ENCODE results near the gene RPS17.

RPS17 gene

DNA sequence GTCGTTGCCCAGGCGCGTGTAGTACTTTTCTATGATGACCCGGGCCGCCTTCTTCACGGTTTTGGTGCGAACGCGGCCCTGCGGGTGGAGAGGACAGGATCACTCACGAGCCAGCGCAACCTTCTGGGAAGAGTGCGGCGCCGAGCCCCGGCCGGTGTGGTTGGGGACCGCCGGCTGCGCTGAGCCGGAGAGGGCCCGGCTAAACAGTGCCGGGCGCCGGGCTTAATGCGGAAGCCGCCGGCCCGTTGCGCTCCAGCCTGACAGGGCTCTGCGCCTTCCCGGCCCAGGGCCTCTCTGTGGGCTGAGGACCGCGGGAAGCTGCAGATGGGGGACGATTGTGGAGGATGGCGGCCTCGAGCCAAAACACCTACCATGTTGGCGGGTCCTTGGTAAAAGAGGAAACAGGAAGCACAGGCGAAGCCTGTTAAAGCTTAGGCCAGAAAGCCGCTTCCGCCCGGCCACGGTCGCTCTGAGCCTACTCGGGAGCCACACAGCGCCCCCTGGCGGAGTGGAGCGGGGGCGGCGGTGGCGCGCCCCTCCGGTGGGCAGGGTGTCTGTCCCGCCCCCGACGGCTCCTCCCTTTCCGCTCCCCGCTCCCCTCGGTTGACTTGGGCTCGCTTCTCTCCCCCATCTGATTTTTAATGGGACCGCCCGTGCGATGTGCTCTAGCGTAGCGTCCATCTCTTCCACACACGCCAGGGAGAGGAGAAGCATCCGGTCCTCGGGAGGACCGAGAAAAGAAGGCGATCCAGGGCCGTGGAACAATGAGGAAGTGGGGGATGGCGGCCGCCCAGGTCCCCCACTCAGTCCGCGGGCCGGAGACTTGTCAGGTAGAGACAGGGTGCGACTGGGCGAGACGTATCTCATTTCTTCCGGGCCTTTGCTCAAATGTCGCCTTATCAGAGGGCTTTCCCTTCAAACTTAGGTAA lies at the start of gene RPS17:
Gene RPS17 (minus strand): TSS at position 403 of the 929 bp plus-strand sequence. CDS start 29 bp downstream, at position 374.
- DNase-seq = peak; percentile 98

DNA sequence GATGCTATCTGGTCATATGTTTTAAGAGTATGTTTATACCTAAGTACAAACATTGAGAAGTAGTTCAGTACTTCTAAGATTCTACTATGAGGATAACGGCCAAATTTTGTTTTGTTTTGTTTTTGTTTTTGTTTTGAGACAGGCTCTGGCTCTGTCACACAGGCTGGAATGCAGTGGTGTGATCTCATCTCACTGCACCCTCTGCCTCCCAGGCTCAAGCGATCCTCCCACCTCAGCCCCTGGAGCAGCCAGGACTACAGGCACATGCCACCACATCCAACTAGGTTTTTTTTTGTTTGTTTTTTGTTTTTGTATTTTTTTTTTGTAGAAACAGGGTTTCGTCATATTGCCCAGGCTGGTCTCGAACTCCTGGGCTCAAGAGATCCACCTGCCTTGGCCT lies 47.5 kb upstream of the RPS17 start:
- DNase-seq = no peak

DNA sequence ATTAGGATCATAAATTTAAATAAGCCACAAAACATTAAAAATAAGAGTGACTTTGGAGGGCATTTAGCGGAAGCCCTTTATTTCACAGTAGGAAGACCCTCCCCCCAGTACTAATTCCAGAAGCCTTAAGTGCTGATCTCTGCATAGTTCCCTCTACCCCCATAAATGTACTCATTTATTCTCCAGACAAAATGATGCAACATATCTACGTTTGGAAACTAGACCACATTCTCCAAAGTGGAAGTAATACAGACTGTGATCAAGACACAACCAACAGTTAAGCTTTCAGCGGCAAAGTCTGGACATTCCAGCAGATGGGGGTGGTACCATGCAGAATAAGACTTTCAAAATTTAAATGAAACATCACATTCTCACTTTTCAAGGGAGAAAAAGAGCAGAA lies 44.8 kb upstream of the RPS17 start:
- DNase-seq = no peak

DNA sequence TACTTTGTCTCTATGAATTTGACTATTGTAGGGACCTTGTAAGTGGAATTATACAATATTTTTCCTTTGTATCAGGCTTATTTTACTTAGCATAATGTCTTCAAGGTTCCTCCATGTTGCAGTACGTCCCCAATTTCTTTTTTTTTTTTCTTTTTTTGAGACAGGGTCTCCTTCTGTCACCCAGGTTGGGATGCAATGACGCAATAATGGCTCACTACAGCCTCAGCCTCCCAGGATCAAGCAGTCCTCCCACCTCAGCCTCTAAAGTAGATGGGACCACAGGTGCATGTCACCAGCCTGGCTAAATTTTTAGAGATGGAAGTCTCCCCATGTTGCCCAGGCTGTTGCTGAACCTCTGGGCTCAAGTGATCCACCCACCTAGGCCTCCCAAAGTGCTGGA lies 40.5 kb upstream of the RPS17 start:
- DNase-seq = no peak

DNA sequence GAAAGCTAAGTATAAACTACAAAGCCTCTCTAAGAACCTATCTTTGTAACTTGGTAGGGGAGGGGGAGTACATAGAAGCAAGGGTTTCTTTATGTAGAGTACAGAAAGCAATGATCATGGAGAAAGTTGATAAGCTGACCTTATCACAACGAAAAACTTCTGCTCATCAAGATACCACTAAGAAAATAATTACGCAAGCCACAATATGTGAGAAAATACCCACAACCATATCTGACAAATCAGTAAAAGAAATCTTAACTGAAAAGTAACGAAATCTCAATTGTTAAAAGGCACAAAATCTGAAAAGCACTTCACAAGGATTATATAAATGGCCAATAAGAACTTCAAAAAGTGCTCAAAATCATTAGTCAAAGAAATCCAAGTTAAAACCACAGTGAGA lies 35.1 kb upstream of the RPS17 start:
- DNase-seq = no peak

DNA sequence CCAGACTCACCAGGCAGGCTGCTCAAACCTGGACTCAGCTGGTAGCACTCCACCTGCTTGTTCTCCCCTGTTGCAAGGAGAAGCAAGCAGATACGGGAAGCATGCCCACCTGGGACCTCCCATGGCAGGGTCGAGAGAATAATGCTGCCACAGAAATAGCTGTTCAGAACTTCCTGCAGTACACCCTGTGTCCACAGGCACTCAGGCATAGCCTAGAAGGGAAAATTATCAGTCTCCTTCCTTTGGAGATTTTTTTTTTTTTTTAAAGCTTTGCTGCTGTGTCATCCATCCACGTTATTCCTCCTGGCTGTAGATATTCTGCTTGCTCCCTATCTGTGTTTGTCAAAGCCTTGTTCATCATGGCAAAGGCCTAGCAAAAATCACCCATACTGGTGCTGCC lies 32.7 kb upstream of the RPS17 start:
- DNase-seq = no peak

DNA sequence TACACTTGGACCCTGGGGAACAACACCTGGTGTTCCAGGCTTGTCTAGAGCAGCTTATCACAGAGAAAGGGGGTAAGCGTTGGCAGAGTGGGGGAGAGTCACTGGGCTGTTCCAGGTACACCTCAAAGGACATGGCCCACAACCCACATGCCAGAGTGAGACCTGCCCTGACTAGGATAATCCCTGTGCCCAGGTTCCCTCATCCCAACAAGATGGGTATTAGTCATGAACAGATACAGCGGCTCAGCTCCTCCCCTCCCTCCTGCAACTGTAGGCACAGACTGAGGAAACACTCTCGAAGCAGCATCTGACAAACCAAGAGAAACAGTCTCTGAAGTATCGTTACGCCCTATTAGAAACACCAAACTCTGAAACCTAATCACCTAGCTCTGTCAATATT lies 32.1 kb upstream of the RPS17 start:
- no peak for DNase-seq

DNA sequence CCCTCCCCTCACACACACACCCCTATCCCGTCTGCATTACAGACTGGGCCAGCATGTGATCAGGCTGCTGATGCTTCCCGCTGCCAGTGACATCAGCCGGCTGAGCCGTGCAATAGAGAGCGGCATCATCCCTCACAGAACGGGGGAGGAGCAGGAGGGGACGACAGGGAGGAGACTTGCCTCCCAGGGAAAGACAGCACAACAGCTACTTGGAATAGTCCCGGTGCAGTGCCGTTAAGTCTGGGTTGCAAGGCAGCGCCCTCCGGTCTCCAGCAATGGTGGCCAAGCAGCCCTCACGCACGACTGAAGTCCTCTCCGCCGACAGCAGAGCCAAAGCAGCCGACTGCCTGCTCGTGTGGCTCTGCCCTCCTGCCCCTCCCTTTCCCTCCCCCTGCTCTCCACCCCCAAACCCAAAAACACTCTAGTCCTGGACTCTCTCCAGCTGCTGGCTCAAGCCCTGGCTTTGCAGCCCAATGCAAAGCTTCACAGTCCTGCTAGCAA lies 31.5 kb upstream of the RPS17 start:
- DNase-seq = no peak

DNA sequence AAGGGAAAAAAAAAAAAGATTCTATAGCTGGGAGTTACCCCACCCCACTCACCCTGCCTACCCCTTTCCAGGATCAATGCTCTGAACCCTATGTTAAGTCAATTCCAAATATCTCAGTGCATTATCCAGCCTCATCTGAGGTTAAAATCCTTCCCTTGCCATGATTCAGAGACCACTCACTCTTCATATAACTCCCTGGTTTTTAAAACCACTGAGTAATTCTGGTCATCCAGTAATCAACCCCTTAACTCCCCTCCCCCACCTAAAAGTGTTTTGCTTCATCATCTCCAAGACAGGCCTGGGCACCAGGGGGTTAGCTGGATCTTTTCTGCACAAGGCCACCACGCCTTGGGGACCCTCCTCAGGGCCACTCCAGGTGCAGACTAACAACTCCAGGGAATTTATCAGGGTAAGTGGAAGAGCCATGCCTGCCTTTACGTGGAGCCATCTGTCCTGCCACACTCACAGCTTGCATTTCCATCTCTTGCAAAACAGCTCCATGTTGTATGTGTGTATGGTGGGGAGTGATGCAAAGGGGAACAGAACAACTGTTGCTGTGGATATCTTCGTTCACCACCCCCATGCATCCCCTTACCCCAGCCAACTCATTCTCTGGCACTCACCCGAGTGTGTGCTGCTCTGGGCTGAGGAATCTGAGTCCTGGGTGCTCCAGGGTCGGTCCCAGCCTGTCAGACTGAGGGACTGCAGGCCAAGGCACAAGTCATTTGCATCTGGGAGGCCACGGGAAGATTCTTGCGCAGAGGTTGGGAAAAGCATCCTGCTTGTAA lies 30.7 kb upstream of the RPS17 start:
- DNase-seq = no peak

DNA sequence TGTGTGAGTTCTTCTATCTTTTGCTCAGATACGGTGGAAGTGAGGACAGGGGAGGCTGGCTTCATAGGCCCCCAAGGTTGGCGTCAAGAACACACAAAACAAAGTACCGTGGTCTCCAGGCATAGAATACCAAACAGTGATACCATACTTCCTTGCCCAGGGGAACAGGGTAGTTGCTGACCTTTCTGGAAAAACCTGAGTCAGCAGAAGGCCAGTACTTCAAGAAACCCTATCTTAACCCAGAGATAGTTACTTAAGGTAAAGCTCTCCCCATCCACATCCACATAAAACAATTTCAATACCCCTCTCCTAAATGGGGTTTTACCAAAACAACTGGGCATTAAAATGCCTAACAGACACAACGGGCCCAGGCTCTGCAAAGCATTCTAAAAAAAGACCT lies 29.6 kb upstream of the RPS17 start:
- no peak for DNase-seq

DNA sequence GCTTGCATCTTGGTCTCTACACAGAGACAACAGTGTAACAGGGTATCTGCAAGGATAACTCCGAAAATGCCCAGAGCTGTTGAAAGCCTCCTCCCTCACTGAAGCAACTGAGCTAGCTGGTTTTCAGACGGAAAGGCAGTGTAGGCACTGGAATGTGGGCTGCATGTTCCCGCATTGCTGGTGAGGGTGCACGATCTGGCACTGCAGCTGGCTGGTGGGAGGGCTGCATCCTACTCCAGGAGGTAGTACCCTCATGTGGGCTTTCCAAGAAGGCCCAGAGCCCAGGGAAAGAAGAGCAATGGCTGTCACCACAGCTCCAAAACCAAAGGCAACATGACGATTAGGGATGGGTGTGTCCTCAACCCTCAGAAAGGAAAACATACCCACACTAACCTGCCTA lies 28.7 kb upstream of the RPS17 start:
- DNase-seq = no peak

DNA sequence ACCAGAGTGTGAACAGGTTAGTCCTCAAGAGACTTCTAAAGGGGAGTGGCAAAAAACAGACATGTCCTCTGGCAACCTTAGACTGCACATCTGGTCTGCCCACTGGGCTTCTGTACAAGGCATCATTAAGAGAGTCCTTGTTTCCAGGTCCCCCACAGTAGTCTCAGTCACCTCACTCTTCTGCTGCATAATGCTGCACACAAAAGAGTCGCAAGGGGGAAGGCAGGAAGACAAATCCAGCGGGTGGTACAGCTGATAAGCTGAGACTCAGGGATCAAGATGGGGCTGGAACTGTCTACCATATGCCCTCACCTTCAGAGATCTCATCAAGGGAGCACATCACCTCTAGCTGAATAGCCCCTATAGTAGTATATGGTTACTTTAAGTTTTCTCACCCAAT lies 27.4 kb upstream of the RPS17 start:
- no peak for DNase-seq

DNA sequence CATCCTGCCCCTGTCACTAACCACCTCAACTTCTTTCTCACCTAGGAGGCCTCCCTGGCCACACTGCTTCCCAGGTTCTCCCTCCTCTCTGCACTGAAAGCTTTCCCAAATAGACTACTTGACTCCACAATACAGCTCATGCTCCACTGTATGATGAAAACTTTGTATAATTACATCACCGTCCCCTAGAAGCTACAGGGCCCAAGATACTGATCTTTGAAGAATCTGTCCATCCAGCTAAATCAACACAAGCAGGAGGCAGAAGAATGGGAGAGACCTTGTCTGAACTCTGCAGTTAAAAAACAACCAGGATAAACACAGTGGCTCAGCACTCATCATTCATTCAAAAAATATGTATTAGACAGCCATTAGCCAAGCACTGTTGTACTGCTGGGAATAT lies 26.4 kb upstream of the RPS17 start:
- DNase-seq = no peak

DNA sequence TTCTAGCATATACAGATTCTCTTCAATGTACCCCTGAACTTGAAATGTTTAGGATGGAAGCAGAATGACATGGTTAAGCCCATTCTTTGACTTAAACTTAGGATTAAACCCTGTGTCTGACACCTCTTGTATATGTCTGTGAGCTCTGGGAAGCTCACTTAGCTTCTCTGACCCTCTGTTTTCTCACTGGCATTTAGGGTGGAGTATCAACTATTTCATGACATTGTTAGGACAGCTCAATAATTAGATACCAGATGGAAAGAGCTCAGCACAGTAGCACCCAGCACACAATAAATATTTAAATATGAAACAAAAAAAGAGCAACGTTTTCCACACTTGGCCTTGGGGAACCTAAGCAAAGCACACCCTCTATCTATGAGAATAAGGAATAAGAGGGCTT lies 18.2 kb upstream of the RPS17 start:
- DNase-seq = no peak

DNA sequence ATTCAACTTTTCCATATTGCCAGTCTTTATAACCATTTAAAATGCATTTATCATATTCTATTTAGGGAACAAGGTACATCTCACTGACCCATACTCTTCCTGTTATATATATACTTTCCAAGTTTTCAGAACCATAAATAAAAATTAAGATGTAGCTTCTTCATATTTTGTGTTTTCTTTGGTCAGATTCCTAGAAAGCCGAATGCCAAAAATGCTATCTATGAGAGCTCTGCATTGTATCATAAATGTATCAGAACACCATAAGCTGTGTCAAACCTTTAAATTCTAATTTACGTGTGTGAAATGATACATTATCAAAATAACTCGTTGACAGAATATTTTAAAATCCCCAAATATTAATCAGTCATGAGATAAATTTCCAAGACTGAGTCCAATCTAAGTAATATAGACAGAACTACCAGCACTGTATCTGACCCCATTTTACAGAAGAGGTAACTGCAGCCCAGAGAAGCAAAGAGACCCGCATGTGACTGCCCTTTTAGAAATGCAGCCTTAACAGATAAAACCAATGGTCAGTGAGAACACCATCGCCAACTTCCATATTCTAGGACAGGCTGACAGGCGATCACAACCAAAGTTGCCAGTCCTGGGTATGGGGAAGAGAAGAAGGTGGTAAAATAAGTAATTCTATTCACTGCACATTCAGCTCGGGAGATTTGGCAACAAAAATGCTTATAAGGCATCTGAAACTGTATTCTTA lies 16.2 kb upstream of the RPS17 start:
- no peak for DNase-seq

DNA sequence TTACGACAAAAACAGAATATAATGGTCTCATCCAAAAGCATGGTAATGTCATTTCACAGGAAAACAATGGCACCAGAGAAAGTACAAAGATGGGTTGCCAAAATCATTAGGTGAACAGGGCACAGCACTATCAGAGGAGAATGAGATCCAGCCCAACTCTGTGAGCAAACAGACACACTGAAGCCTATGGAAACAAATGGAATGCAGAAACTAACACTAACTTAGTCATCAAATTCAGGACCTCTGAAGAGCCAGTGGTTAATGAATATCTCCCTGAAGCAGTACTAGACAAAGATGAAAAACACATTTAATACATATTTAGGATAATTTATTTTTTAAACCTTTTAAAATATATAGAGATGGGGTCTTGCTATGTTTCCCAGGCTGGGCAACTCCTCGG lies 14.6 kb upstream of the RPS17 start:
- no peak for DNase-seq

DNA sequence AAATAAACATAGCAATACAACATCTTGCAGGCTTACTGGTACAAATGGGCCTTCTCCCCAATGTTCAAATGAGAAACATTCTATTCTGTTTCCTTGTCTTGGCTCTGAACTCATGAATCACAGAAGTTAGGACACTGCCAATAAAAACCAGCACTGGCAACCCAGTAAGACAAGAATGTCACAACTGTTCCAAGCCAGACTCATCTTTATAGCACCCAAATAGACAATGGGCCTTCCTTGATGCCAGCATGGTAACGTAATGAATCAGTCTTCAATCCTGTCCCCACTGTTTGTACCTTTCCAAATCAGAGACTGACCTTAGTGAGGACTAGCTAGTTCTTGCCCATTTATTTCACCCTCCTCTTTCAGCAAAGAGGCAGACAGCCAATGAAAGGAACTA lies 14.1 kb upstream of the RPS17 start:
- no peak for DNase-seq

DNA sequence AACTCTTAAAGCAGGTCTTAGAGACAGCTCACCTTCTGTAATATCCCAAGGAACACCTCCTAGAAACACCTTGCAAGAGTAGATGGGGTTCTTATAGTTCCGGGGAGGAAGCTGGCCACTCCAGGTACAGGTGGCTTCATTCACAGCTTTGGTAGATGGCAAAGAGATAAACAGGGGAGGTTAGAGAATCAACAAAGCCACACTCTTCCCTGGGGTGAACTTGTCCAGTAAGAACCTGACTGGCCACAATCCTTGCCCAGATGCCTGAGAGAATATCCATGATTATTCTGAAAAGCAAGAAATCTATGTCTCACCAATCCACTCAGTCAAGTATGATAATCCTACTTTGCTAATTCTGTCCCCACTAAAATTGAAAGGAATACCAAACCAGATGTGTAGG lies 13.6 kb upstream of the RPS17 start:
- DNase-seq = no peak

DNA sequence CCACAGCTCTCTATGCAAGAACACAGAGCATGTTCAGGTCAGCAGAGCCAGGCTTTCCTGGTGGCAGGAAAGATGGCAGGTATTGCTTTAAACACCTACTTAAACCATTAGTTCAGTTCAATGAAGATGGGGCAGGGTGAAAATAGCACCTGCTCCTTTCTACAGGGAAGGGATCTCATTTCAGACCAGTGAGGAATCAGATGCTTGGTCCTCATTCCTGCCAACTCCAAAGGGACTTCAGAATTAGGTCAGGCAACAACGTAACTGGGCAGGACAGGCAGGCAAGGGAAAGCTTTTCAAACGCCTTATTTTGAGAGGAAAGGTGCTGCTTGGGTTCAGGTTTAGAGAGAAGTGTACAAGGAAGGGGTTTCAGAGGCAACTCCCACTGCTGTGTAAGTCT lies 12.6 kb upstream of the RPS17 start:
- DNase-seq = no peak

DNA sequence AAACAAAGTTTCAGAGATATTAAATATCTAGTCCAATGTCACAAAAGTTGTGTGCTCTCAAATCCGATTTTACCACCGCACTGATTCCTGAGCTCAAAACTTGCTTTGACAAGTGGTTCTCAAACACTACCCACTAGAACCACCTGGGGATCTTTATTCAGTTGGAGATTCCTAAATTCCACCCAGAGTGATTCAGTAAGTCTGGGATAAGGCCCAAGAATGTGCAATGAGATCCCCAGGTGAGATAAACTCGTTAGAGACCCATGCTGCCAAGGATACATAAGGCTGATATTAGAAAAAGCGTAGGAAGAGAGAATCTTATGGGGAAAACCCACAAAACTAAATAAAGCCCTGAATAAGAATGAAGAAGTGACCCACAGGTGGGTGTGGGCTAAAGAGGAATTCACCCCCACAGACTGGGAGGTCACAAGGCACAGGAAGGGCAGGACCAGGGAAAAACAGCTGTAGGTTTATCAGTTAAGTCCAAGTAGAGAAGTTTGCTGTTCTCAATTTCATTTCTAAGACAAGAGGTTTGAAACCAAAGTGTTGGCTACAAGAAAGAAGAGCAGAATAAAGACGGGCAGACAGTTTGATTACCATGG lies 11.5 kb upstream of the RPS17 start:
- DNase-seq = no peak

DNA sequence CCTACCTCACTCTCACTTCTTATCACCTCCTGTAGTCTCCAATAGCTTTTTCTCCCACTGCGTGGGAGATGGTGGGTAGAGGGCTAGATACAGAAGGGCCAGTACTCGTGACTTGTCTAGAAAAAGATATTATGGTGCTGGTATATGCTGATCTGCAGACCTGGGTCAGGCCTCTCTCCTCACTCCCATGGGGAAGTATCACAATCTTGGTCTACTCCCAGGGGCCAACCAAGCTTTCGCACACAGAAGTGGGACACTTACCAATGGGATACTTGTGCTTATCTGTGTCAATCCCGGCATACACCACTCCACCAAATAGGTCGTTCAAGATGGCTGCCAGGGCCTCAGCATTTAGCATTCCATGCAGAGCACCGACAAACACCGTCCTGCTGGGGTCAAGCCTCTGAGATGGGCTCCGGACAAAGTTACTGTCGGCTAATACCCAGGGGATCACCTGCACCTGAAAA lies 9.0 kb upstream of the RPS17 start:
- no peak for DNase-seq

DNA sequence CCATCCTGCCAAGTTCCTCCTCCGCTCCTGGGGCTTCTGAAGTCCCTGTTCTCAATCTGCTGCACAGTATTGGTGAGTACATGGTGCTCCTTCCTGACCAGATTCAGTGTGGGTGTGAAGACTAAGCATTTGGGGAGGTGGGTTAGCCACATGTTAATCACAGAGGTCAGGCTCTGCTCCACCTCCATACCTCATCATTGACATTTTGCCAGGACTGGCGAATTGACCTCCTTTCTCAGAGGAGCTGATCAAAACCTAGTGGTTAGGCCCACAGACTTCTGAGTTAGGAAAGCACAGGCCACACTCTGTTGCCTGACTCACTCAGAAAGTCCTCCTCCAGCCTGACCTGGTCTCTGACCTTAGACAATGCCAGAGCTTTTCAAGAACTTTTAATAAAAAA lies 8.4 kb upstream of the RPS17 start:
- DNase-seq = no peak

DNA sequence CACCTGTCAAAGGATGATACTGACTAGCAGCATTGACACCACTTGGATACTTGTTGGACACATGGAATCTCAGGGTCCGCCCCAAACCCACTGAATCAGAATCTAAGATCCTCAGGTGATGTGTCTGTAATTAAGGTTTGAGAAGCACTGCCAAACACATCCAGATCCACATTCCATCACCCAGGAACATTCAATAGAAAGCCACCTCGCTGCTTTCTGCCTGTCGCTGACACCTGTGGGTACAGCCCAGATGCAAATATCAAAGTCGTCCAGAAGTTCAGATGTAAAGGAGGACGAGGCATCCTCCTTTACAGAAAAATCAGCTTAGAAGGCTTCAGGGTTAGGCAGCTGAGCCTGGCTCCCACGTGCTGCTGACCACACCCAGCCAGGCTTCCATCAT lies 5.2 kb upstream of the RPS17 start:
- no peak for DNase-seq

All from CD4-positive, alpha-beta T cell treated with Interleukin-10 for 1 hour (primary cell).